ENCODE results near the gene PRPF38A.

Gene PRPF38A

GRCh38 chr1:52400131-52400530, 4.3 kb upstream of the PRPF38A start:
- Histone ChIP-seq H3K4me3 (no peak overlapping the region), H3K27ac (no peak overlapping the region)
- TF ChIP-seq CTCF (IDR thresholded peaks at IDR 0.05), result no peak
- no peak for DNase-seq (ENCODE audit: low spot score)

- no peak overlapping the region for H3K27ac ChIP-seq
- no peak overlapping the region for H3K4me3 ChIP-seq
- TF ChIP-seq CTCF (IDR thresholded peaks at IDR 0.05), result no peak
- no peak for DNase-seq (ENCODE audit: low spot score)
Measured at GRCh38 chr1:52402860-52403240, 1.6 kb upstream of the PRPF38A start.

GRCh38 chr1:52403566-52404115, 761 bp upstream of the PRPF38A start:
- no peak for DNase-seq (ENCODE audit: low spot score)
- Histone ChIP-seq H3K4me3 (peak overlapping the region; percentile 77), H3K27ac (peak overlapping the region in 1 of 2 donors; percentile 84)
- no peak for TF ChIP-seq CTCF (IDR thresholded peaks at IDR 0.05)

GRCh38 chr1:52404975-52405338, 555 bp downstream of the PRPF38A start:
- H3K4me3 ChIP-seq, result peak overlapping the region; percentile 77
- no peak for TF ChIP-seq CTCF (IDR thresholded peaks at IDR 0.05)
- H3K27ac ChIP-seq, result peak overlapping the region; percentile 84 to 85
- DNase-seq (ENCODE audit: low spot score), result no peak

GRCh38 chr1:52413410-52413989, 9.1 kb downstream of the PRPF38A start:
- DNase-seq (ENCODE audit: low spot score), result no peak
- H3K4me3 ChIP-seq, result no peak overlapping the region
- no peak for TF ChIP-seq CTCF (IDR thresholded peaks at IDR 0.05)
- H3K27ac ChIP-seq, result no peak overlapping the region

GRCh38 chr1:52414942-52415341, 10.5 kb downstream of the PRPF38A start:
- no peak overlapping the region for H3K27ac ChIP-seq
- DNase-seq (ENCODE audit: low spot score), result no peak
- TF ChIP-seq CTCF (IDR thresholded peaks at IDR 0.05), result no peak
- H3K4me3 ChIP-seq, result no peak overlapping the region

GRCh38 chr1:52416811-52417210, 12.4 kb downstream of the PRPF38A start:
- Histone ChIP-seq H3K4me3 (no peak overlapping the region), H3K27ac (no peak overlapping the region)
- no peak for DNase-seq (ENCODE audit: low spot score)
- TF ChIP-seq CTCF (IDR thresholded peaks at IDR 0.05), result no peak
